HCT116 (cell line): Measurements from ENCODE around the gene TCERG1L. TPM values are rescaled to one million over a fixed set of nuclear protein-coding genes. Genes with fewer than 3 reads are reported as not detected.

Experiments
- ATAC-seq: fragments of 200-7000 bp; cut with Tn5 transposase; 2 replicates; pipeline ENCODE4 v1.9.1; 2020; ENCODE audit warnings: mild to moderate bottlenecking, moderate library complexity
- BruUV-seq: library from RNA; stranded (reverse); fragments of 400-500 nt; replicated peaks from 2 replicates; lab custom pipeline; 2021; lab: Mats Ljungman, UMichigan
- CTCF ChIA-PET: fragments of 300-600 bp; sonication (Branson Sonifier 250); formaldehyde crosslinking; loops from one replicate; lab custom pipeline; 2021; ENCODE audit warnings: antibody characterized with exemption; lab: Charles Lee
- POLR2A ChIA-PET: fragments of 300-600, 350-600 bp; sonication (Branson Sonifier 250); formaldehyde crosslinking; loops from one replicate; lab custom pipeline; 2021; ENCODE audit warnings: antibody characterized with exemption; lab: Charles Lee
- RAD21 ChIA-PET, 2 experiments: fragments of 300-600 bp; sonication (Branson Sonifier 250); formaldehyde crosslinking; loops; one replicate each; lab custom pipeline; 2023; ENCODE audit warnings: low total read pairs in 2 of 2; ENCODE audit not compliant: uncharacterized antibody in 2 of 2, unreplicated experiment in 2 of 2, low non-redundant PET in 1 of 2; lab: Charles Lee
- DNase-seq: peaks from one replicate; pipeline ENCODE4 v3.0.0-alpha.2; 2010; ENCODE audit warnings: low read depth, low spot score
- H2AFZ ChIP-seq: fragments of 200-600 bp; shearing (Covaris generic), sonication (generic); 2 replicates; pipeline ENCODE4 v1.6.1; 2017; ENCODE audit warnings: low read depth, mixed run types, mixed read lengths, antibody characterized with exemption, low read length; ENCODE audit not compliant: poor library complexity, severe bottlenecking
- H3K27ac ChIP-seq: 2 replicates; pipeline ENCODE4 v1.5.1; 2012; ENCODE audit warnings: low read depth, low read length
- H3K27me3 ChIP-seq: fragments of 200-600 bp; sonication (generic); 2 replicates; pipeline ENCODE4 v1.6.1; 2016; ENCODE audit warnings: mixed run types, low read length, mixed read lengths; ENCODE audit not compliant: insufficient read depth
- H3K36me3 ChIP-seq, 2 experiments: fragments of 200-500 bp in 1 of 2; fragments of 200-600 bp in 1 of 2; sonication (Bioruptor generic) in 1 of 2; sonication (generic) in 1 of 2; 2 replicates each; pipeline versions ENCODE4 v1.5.1 to v1.6.1; 2014 to 2016; ENCODE audit warnings: low read length in 2 of 2, inconsistent platforms in 1 of 2, mixed read lengths in 1 of 2, mixed run types in 1 of 2; ENCODE audit not compliant: insufficient read depth in 2 of 2, control insufficient read depth in 1 of 2
- H3K4me1 ChIP-seq, 2 experiments: fragments of 200-600 bp in 1 of 2; sonication (generic) in 1 of 2; 2 replicates each; pipeline versions ENCODE4 v1.5.1 to v1.6.1; 2012 to 2017; ENCODE audit warnings: low read length in 2 of 2, inconsistent platforms in 1 of 2, mild to moderate bottlenecking in 1 of 2, mixed read lengths in 1 of 2, mixed run types in 1 of 2, moderate library complexity in 1 of 2; ENCODE audit not compliant: insufficient read depth in 2 of 2, control insufficient read depth in 1 of 2
- H3K4me2 ChIP-seq: fragments of 200-600 bp; sonication (generic); 2 replicates; pipeline ENCODE4 v1.6.1; 2017; ENCODE audit warnings: mixed run types, low read length, mixed read lengths
- H3K4me3 ChIP-seq, 2 experiments: fragments of 200-600 bp in 1 of 2; sonication (generic) in 1 of 2; replicated peaks in 1 of 2; 2 replicates each; pipeline ENCODE4 v1.5.1; 2011 to 2016; ENCODE audit warnings: low read length in 2 of 2, control low read depth in 1 of 2, low read depth in 1 of 2, mild to moderate bottlenecking in 1 of 2, mixed read lengths in 1 of 2, mixed run types in 1 of 2
- H3K79me2 ChIP-seq: fragments of 200-600 bp; sonication (generic); 2 replicates; pipeline ENCODE4 v1.6.1; 2017; ENCODE audit warnings: mild to moderate bottlenecking, mixed run types, low read length, moderate library complexity, mixed read lengths; ENCODE audit not compliant: insufficient read depth
- H3K9ac ChIP-seq: fragments of 200-600 bp; sonication (generic); 2 replicates; pipeline ENCODE4 v1.6.1; 2016; ENCODE audit warnings: low read length, mixed read lengths
- H3K9me2 ChIP-seq: fragments of 200-600 bp; sonication (generic), shearing (Covaris generic); 2 replicates; pipeline ENCODE4 v1.6.1; 2017; ENCODE audit warnings: mixed run types, mild to moderate bottlenecking, moderate library complexity; ENCODE audit not compliant: insufficient read depth
- H3K9me3 ChIP-seq, 2 experiments: fragments of 200-500 bp in 1 of 2; fragments of 200-600 bp in 1 of 2; sonication (Bioruptor generic) in 1 of 2; sonication (generic) in 1 of 2; 2 replicates each; pipeline ENCODE4 v1.6.1; 2014 to 2017; ENCODE audit warnings: low read length in 2 of 2, mixed read lengths in 2 of 2, inconsistent platforms in 1 of 2, low read depth in 1 of 2, mild to moderate bottlenecking in 1 of 2, mixed run types in 1 of 2, moderate library complexity in 1 of 2; ENCODE audit not compliant: control insufficient read depth in 1 of 2, insufficient read depth in 1 of 2
- H4K20me1 ChIP-seq: fragments of 200-600 bp; sonication (generic), shearing (Covaris generic); 2 replicates; pipeline ENCODE4 v1.6.1; 2017; ENCODE audit warnings: mixed run types, mild to moderate bottlenecking, moderate library complexity; ENCODE audit not compliant: insufficient read depth
- CBX3 ChIP-seq: IDR thresholded peaks from 2 replicates; pipeline ENCODE4 v1.6.1; 2012; ENCODE audit warnings: low read depth
- CTCF ChIP-seq, 3 experiments: fragments of 200-600 bp in 1 of 3; sonication (generic) in 1 of 3; IDR thresholded peaks in 2 of 3; conservative IDR thresholded peaks in 1 of 3; 2 replicates each; pipeline ENCODE4 v1.5.1; 2012 to 2017; ENCODE audit warnings: low read depth in 2 of 3, low read length in 2 of 3, antibody characterized with exemption in 1 of 3, borderline replicate concordance in 1 of 3, control low read depth in 1 of 3, mild to moderate bottlenecking in 1 of 3, mixed read lengths in 1 of 3, mixed run types in 1 of 3, moderate library complexity in 1 of 3; ENCODE audit not compliant: insufficient read depth in 1 of 3
- FOSL1 ChIP-seq: IDR thresholded peaks from 2 replicates; pipeline ENCODE4 v1.6.1; 2012; ENCODE audit warnings: low read depth
- ZBTB33 ChIP-seq: IDR thresholded peaks from 2 replicates; pipeline ENCODE4 v1.6.1; 2011; ENCODE audit warnings: mild to moderate bottlenecking, low read length, moderate library complexity; ENCODE audit not compliant: insufficient replicate concordance; ENCODE audit errors: extremely low read depth
- intact Hi-C: fragments of 100-400 bp; cut with micrococcal nuclease; formaldehyde crosslinking; loops from 2 replicates; pipeline ENCODE4 v1.10.0; 2022
- total RNA-seq: library from RNA; stranded (reverse); gene quantifications from one replicate; pipeline ENCODE4 v1.2.1, GENCODE V29; 2021; ENCODE audit not compliant: unreplicated experiment

The TCERG1L gene
- total RNA-seq, 1 experiment from 2014 or later: not detected

GRCh38 chr10:131082201-131082850, 229.2 kb downstream of the TCERG1L start:
- ChIA-PET RAD21 (no interaction called here), CTCF (no interaction called here), POLR2A (no interaction called here)
- no peaks in the 10 kb centered on the region for H3K9me2 ChIP-seq
- no peak overlapping the region for H3K27ac ChIP-seq
- TF ChIP-seq FOSL1: no peak
- no peak for TF ChIP-seq CBX3
- no peak for TF ChIP-seq ZBTB33
- TF ChIP-seq CTCF (IDR thresholded peaks at IDR 0.05 in 2 of 3, conservative IDR thresholded peaks at IDR 0.05 in 1 of 3; ENCODE audit: borderline replicate concordance in 1 of 3, insufficient read depth in 1 of 3, low read depth in 2 of 3, low read length in 2 of 3): no peak
- H3K4me2 ChIP-seq: no peak overlapping the region
- no peak overlapping the region for H2AFZ ChIP-seq
- intact Hi-C loops: no loop called here
- no peaks in the 10 kb centered on the region for H4K20me1 ChIP-seq
- H3K4me3 ChIP-seq: no peak overlapping the region
- BruUV-seq: no TSS peak
- H3K9ac ChIP-seq: no peak overlapping the region
- H3K79me2 ChIP-seq: no peaks in the 10 kb centered on the region
- no peaks in the 10 kb centered on the region for H3K4me1 ChIP-seq
- DNase-seq: no peak
- H3K9me3 ChIP-seq: no peaks in the 10 kb centered on the region
- no peaks in the 10 kb centered on the region for H3K27me3 ChIP-seq
- ATAC-seq: no peak
- no peaks in the 10 kb centered on the region for H3K36me3 ChIP-seq
